B cell (primary cell): ENCODE data around the gene GPC5. TPM values are rescaled to one million over a fixed set of nuclear protein-coding genes. Genes with fewer than 3 reads are reported as not detected.

Experiments
- ATAC-seq: fragments of 200-7000 bp; cut with Tn5 transposase; one replicate; pipeline ENCODE4 v1.10.0; 2021; ENCODE audit warnings: low read depth, mild to moderate bottlenecking, moderate number of reproducible peaks, moderate library complexity
- CTCF ChIA-PET: fragments of 350-600 bp; sonication (Branson Sonifier 250); formaldehyde crosslinking; loops from one replicate; lab custom pipeline; 2021; ENCODE audit warnings: antibody characterized with exemption, inconsistent platforms; lab: Charles Lee
- POLR2A ChIA-PET: fragments of 350-600 bp; sonication (Branson Sonifier 250); formaldehyde crosslinking; loops from one replicate; lab custom pipeline; 2021; ENCODE audit warnings: antibody characterized with exemption; lab: Charles Lee
- DNase-seq: peaks from one replicate; pipeline ENCODE4 v3.0.0; 2013
- H2AFZ ChIP-seq: 2 replicates; pipeline ENCODE4 v1.6.1; 2012; ENCODE audit warnings: mild to moderate bottlenecking, low read depth, low read length; ENCODE audit not compliant: insufficient read depth, poor library complexity, severe bottlenecking
- H3K27ac ChIP-seq, 2 donors: 1 replicate in 1 of 2; 2 replicates in 1 of 2; pipeline ENCODE4 v1.5.1; 2012 to 2013; ENCODE audit warnings: low read length in 2 of 2, mild to moderate bottlenecking in 2 of 2, moderate library complexity in 1 of 2
- H3K27me3 ChIP-seq, 4 experiments: fragments of 200-600 bp in 1 of 4; sonication (generic) in 1 of 4; replicated peaks in 1 of 4; 1 replicate in 2 of 4; 2 replicates in 2 of 4; pipeline versions ENCODE4 v1.6.1 to v1.7.0; 2013 to 2016; ENCODE audit warnings: low read length in 3 of 4, mild to moderate bottlenecking in 2 of 4, mixed read lengths in 1 of 4, moderate library complexity in 1 of 4; ENCODE audit not compliant: insufficient read depth in 4 of 4, control insufficient read depth in 3 of 4; ENCODE audit errors: control extremely low read depth in 1 of 4
- H3K36me3 ChIP-seq, 2 experiments: replicated peaks in 1 of 2; 1 replicate in 1 of 2; 2 replicates in 1 of 2; pipeline versions ENCODE4 v1.6.1 to v1.7.1; 2013; ENCODE audit warnings: low read length in 1 of 2; ENCODE audit not compliant: insufficient read depth in 2 of 2, control insufficient read depth in 1 of 2; ENCODE audit errors: control extremely low read depth in 1 of 2, extremely low read depth in 1 of 2
- H3K4me1 ChIP-seq, 2 donors: fragments of 200-600 bp in 1 of 2; sonication (generic) in 1 of 2; 1 replicate in 1 of 2; 2 replicates in 1 of 2; pipeline versions ENCODE4 v1.5.1 to v1.6.1; 2013 to 2017; ENCODE audit warnings: low read length in 2 of 2; ENCODE audit not compliant: control insufficient read depth in 2 of 2, insufficient read depth in 2 of 2
- H3K4me2 ChIP-seq: replicated peaks from 2 replicates; pipeline ENCODE3; 2012; ENCODE audit warnings: mild to moderate bottlenecking, low read depth, low read length; ENCODE audit not compliant: poor library complexity, severe bottlenecking
- H3K4me3 ChIP-seq, 5 experiments: fragments of 200-600 bp in 1 of 5; sonication (generic) in 1 of 5; 1 replicate in 3 of 5; 2 replicates in 2 of 5; pipeline versions ENCODE4 v1.5.1 to v1.7.0; 2011 to 2016; ENCODE audit warnings: low read length in 4 of 5, mild to moderate bottlenecking in 4 of 5, low read depth in 2 of 5, control low read depth in 1 of 5, moderate library complexity in 1 of 5; ENCODE audit not compliant: insufficient read depth in 1 of 5; ENCODE audit errors: control extremely low read depth in 1 of 5, extremely low read depth in 1 of 5
- H3K79me2 ChIP-seq: fragments of 200-600 bp; sonication (generic); one replicate; pipeline ENCODE4 v1.6.0; 2016; ENCODE audit warnings: low read length; ENCODE audit not compliant: control insufficient read depth, insufficient read depth
- H3K9ac ChIP-seq: fragments of 200-600 bp; sonication (generic); 2 replicates; pipeline ENCODE4 v1.6.1; 2017; ENCODE audit warnings: mild to moderate bottlenecking, low read length, moderate library complexity
- H3K9me3 ChIP-seq, 3 donors: one replicate each; pipeline versions ENCODE4 v1.6.1 to v1.7.1; 2013; ENCODE audit warnings: low read length in 2 of 3; ENCODE audit not compliant: control insufficient read depth in 2 of 3, insufficient read depth in 1 of 3; ENCODE audit errors: control extremely low read depth in 1 of 3
- H4K20me1 ChIP-seq: 2 replicates; pipeline ENCODE4 v1.6.0; 2012; ENCODE audit warnings: mild to moderate bottlenecking, low read length; ENCODE audit not compliant: insufficient read depth, control insufficient read depth, poor library complexity, severe bottlenecking
- H3K27ac Mint-ChIP-seq: one replicate; pipeline ENCODE4 v1.8.0; 2021; ENCODE audit warnings: mixed read lengths
- H3K27me3 Mint-ChIP-seq: one replicate; pipeline ENCODE4 v1.8.0; 2021; ENCODE audit warnings: mixed read lengths
- H3K4me1 Mint-ChIP-seq: one replicate; pipeline ENCODE4 v1.8.0; 2021; ENCODE audit warnings: mixed read lengths
- H3K4me3 Mint-ChIP-seq: one replicate; pipeline ENCODE4 v1.8.0; 2021; ENCODE audit warnings: mixed read lengths
- H3K9me3 Mint-ChIP-seq: one replicate; pipeline ENCODE4 v1.8.0; 2022; ENCODE audit warnings: mixed read lengths; ENCODE audit not compliant: insufficient read depth
- EZH2 ChIP-seq: IDR thresholded peaks from 2 replicates; pipeline ENCODE4 v1.6.1; 2012; ENCODE audit warnings: borderline replicate concordance, low read depth, mild to moderate bottlenecking, moderate library complexity, low read length; ENCODE audit not compliant: insufficient read depth, poor library complexity, severe bottlenecking
- WGBS: methylation state at CpG from one replicate; pipeline ENCODE4 v1.1.5; 2013; ENCODE audit warnings: missing lambda C conversion rate; ENCODE audit not compliant: insufficient coverage; 5-methylcytosine and 5-hydroxymethylcytosine counted together
- intact Hi-C: fragments of 100-400 bp; cut with micrococcal nuclease; formaldehyde crosslinking; loops from one replicate; pipeline ENCODE4 v1.10.0; 2022
- polyA plus RNA-seq: library from polyadenylated mRNA; depleted of rRNA; stranded (reverse); fragments of >200 nt; gene quantifications from 2 replicates; pipeline ENCODE4 v1.2.3, GENCODE V29; 2012
- total RNA-seq, 2 donors: library from RNA; stranded (reverse); fragments of 120-200 nt in 1 of 2; gene quantifications; 1 replicate in 1 of 2; 2 replicates in 1 of 2; pipeline versions ENCODE4 v1.2.3 to v1.2.4, GENCODE V29; 2013 to 2022
- TF ChIP-seq, protein P1 (sequence below): fragments of 200-600 bp; IDR thresholded peaks from one replicate; pipeline ENCODE4 v1.8.0; 2022; ENCODE audit warnings: antibody characterized with exemption, mild to moderate bottlenecking

The GPC5 gene
- total and polyA plus RNA-seq, 2 donors (not counting 1 experiment from before 2014, with no cell fraction given): 0.15 to 0.30 TPM

- Histone ChIP-seq H3K4me3 (no peak overlapping the region), H2AFZ (no peak overlapping the region), H3K27ac (no peak overlapping the region), H3K27me3 (no peaks in the 10 kb centered on the region), H3K36me3 (no peaks in the 10 kb centered on the region), H4K20me1 (no peaks in the 10 kb centered on the region), H3K9me3 (peaks cover 0 to 4% (median 3%) of the 10 kb centered on the region in 3 donors), H3K79me2 (no peaks in the 10 kb centered on the region), H3K4me2 (no peak overlapping the region), H3K9ac (no peak overlapping the region), H3K4me1 (no peaks in the 10 kb centered on the region)
- DNase-seq (no peak), ATAC-seq (no peak)
- 94% methylated on average over 4 of the region's 7 CpGs for WGBS
- Mint-ChIP-seq H3K4me3 (no peak overlapping the region), H3K27me3 (no peaks in the 10 kb centered on the region), H3K27ac (no peak overlapping the region), H3K4me1 (no peaks in the 10 kb centered on the region), H3K9me3 (peaks cover 10% of the 10 kb centered on the region)
- POLR2A ChIA-PET: no interaction called here
- TF ChIP-seq, protein P1, sequence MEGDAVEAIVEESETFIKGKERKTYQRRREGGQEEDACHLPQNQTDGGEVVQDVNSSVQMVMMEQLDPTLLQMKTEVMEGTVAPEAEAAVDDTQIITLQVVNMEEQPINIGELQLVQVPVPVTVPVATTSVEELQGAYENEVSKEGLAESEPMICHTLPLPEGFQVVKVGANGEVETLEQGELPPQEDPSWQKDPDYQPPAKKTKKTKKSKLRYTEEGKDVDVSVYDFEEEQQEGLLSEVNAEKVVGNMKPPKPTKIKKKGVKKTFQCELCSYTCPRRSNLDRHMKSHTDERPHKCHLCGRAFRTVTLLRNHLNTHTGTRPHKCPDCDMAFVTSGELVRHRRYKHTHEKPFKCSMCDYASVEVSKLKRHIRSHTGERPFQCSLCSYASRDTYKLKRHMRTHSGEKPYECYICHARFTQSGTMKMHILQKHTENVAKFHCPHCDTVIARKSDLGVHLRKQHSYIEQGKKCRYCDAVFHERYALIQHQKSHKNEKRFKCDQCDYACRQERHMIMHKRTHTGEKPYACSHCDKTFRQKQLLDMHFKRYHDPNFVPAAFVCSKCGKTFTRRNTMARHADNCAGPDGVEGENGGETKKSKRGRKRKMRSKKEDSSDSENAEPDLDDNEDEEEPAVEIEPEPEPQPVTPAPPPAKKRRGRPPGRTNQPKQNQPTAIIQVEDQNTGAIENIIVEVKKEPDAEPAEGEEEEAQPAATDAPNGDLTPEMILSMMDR: no peak
- no peak for TF ChIP-seq EZH2
- intact Hi-C loops: no loop called here
- CTCF ChIA-PET: no interaction called here
Observed at GRCh38 chr13:92592757-92593156, 1194.3 kb downstream of the GPC5 start.

GRCh38 chr13:92602560-92602959, 1204.1 kb downstream of the GPC5 start:
- POLR2A ChIA-PET: no interaction called here
- WGBS: no CpG with 5 or more reads among the region's 1 CpG
- no peak overlapping the region for H3K4me2 ChIP-seq
- peaks cover 0 to 3% (median 0%) of the 10 kb centered on the region in 3 donors for H3K9me3 ChIP-seq
- H3K9me3 Mint-ChIP-seq: no peaks in the 10 kb centered on the region
- H3K27me3 Mint-ChIP-seq: no peaks in the 10 kb centered on the region
- no peak overlapping the region for H3K4me3 ChIP-seq
- H3K4me1 Mint-ChIP-seq: no peaks in the 10 kb centered on the region
- H4K20me1 ChIP-seq: no peaks in the 10 kb centered on the region
- intact Hi-C loops: no loop called here
- no peaks in the 10 kb centered on the region for H3K27me3 ChIP-seq
- no peak overlapping the region for H3K4me3 Mint-ChIP-seq
- H3K4me1 ChIP-seq: no peaks in the 10 kb centered on the region
- no peaks in the 10 kb centered on the region for H3K79me2 ChIP-seq
- no peak for ATAC-seq
- no peak for TF ChIP-seq EZH2
- TF ChIP-seq, protein P1: no peak
- no peak overlapping the region for H2AFZ ChIP-seq
- no peak overlapping the region for H3K27ac ChIP-seq
- H3K27ac Mint-ChIP-seq: no peak overlapping the region
- no peak for DNase-seq
- no peaks in the 10 kb centered on the region for H3K36me3 ChIP-seq
- no peak overlapping the region for H3K9ac ChIP-seq
- CTCF ChIA-PET: no interaction called here
